Measurements from ENCODE around the gene C6orf141. TPM values are rescaled to one million over a fixed set of nuclear protein-coding genes. Genes with fewer than 3 reads are reported as not detected.

Gene C6orf141
- not detected in 2 replicates for total RNA-seq

GRCh38 chr6:49550492-49551077 is at the start of gene C6orf141:
Gene C6orf141 (plus strand): TSS chr6:49550668. CDS start chr6:49550793, 125 bp downstream.

Other genes starting within 250 kb of the C6orf141 start
- 19.7 and 22.5 TPM in 2 replicates for gene MMUT, start 87.4 kb upstream of the C6orf141 start, total RNA-seq
- gene CENPQ, start 87.3 kb upstream of the C6orf141 start, total RNA-seq = 3.5 and 8.5 TPM in 2 replicates
- gene GLYATL3, start 50.7 kb upstream of the C6orf141 start, total RNA-seq = not detected in 2 replicates
- not detected in 2 replicates for gene RHAG, start 86.2 kb downstream of the C6orf141 start, total RNA-seq
- not detected in 2 replicates for gene CRISP2, start 162.9 kb downstream of the C6orf141 start, total RNA-seq
- not detected in 2 replicates for gene CRISP3, start 193.7 kb downstream of the C6orf141 start, total RNA-seq
- gene PGK2, start 236.6 kb downstream of the C6orf141 start, total RNA-seq = not detected in 2 replicates